OCI-LY1 (cell line): Measurements from ENCODE around the gene ZC2HC1B.

ENCODE experiments used
- CTCF ChIP-seq: fragments of 200-600 bp; sonication (generic), shearing (Covaris generic); IDR thresholded peaks from 2 replicates; pipeline ENCODE4 v1.5.1; 2017; ENCODE audit warnings: mild to moderate bottlenecking, antibody characterized with exemption, low read length, moderate library complexity, mixed read lengths
- EZH2 ChIP-seq: fragments of 200-600 bp; sonication (generic), shearing (Covaris generic); IDR thresholded peaks from 2 replicates; pipeline ENCODE4 v1.8.0; 2017; ENCODE audit warnings: borderline replicate concordance, mixed run types, mild to moderate bottlenecking, antibody characterized with exemption, low read length, moderate library complexity, mixed read lengths

- TF ChIP-seq CTCF (no peak), EZH2 (no peak)
Measured at GRCh38 chr6:143949535-143949934, 85.3 kb downstream of the ZC2HC1B start.
